Measurements from ENCODE around the gene MEA1. TPM values are rescaled to one million over a fixed set of nuclear protein-coding genes. Genes with fewer than 3 reads are reported as not detected.

The MEA1 gene
- total RNA-seq, 1 experiment from 2014 or later: 77.6 TPM

DNA sequence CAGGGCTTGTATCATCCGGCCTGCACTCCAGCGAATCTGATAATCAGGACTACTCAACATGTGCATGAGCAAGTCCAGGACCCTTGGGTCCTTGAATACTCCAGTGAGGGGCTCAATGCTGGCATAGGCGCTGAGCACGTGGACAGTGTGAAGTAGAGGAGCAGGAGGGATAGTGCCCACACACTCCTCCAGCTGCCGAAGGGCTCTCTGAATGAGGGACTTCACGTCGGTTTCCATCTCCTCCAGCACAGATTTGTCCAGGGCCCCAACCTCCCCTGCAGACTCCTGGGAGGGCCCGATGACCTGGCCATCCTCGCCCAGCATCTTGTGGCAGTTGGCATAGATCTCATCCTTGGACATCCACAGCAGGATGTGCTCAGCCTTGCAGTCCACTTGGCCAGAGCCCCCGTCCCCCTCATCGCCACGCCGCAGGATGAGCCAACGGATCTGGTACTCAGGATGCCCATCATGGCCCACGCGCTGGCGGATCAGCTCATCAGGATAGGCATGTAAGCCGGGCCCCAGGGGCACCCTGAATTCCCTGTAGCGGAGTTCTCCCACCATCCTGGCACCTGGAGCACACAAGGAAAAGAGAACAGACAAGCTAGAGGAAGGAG lies 38.6 kb upstream of the MEA1 start:
- Histone ChIP-seq H3K27me3 (ENCODE audit: insufficient read depth, low read depth) (no peaks in the 10 kb centered on the region), H3K4me2 (peak overlapping the region; percentile 99), H4K20me1 (ENCODE audit: insufficient read depth) (no peaks in the 10 kb centered on the region), H2AFZ (no peak overlapping the region), H3K79me2 (ENCODE audit: low read depth) (peaks cover 23% of the 10 kb centered on the region), H3K4me1 (replicated peaks; ENCODE audit: insufficient read depth) (peaks cover 5% of the 10 kb centered on the region; the same call in 1 of the 2 replicates), H3K36me3 (ENCODE audit: low read depth) (peaks cover 3% of the 10 kb centered on the region; the same call in 1 of the 2 replicates), H3K9me2 (ENCODE audit: insufficient read depth) (no peaks in the 10 kb centered on the region), H3K9me3 (ENCODE audit: insufficient read depth, low read depth) (no peaks in the 10 kb centered on the region), H3K27ac (no peak overlapping the region), H3K4me3 (peak overlapping the region; percentile 89; the same call in 1 of the 2 replicates), H3F3A (ENCODE audit: insufficient read depth, low read depth) (peaks cover 18% of the 10 kb centered on the region; the same call in 1 of the 2 replicates)
- no TSS peak for BruUV-seq (replicated peaks)
- no peak for DNase-seq
- intact Hi-C loops (cut with micrococcal nuclease; ENCODE audit: unreplicated experiment): no loop called here
- TF ChIP-seq, protein P1, sequence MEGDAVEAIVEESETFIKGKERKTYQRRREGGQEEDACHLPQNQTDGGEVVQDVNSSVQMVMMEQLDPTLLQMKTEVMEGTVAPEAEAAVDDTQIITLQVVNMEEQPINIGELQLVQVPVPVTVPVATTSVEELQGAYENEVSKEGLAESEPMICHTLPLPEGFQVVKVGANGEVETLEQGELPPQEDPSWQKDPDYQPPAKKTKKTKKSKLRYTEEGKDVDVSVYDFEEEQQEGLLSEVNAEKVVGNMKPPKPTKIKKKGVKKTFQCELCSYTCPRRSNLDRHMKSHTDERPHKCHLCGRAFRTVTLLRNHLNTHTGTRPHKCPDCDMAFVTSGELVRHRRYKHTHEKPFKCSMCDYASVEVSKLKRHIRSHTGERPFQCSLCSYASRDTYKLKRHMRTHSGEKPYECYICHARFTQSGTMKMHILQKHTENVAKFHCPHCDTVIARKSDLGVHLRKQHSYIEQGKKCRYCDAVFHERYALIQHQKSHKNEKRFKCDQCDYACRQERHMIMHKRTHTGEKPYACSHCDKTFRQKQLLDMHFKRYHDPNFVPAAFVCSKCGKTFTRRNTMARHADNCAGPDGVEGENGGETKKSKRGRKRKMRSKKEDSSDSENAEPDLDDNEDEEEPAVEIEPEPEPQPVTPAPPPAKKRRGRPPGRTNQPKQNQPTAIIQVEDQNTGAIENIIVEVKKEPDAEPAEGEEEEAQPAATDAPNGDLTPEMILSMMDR (conservative IDR thresholded peaks at IDR 0.05): no peak
- no peak for TF ChIP-seq EZH2 (IDR thresholded peaks at IDR 0.05; ENCODE audit: low read depth)
- CTCF ChIA-PET: no interaction called here
- POLR2A ChIA-PET (ENCODE audit: unreplicated experiment): interaction anchor here (0.7 kb wide), 1 partner anchor 921 kb away, joined by 4 read pairs; no protein-coding TSS in a partner anchor

DNA sequence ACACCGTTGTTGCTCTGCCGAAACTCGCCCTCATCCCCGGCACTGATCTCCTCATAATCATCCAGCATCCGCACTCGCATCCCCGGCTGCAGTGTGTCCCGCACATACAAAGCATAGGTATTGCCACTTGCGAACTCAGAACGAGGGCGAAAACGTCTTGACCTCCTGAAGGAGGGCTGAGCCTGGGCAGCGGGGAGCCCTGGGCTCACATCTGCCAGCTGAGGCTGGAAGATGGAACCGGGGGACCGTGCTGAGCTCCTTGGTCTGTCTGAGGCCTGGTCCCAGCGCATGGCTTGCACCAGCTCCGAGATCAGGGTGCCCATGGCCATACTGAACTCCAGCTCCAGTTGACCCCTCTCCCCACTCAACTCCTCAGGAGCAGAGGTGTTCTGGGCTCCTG lies 37.2 kb upstream of the MEA1 start:
- Histone ChIP-seq H3K79me2 (ENCODE audit: low read depth) (peaks cover 19% of the 10 kb centered on the region), H3K4me2 (no peak overlapping the region), H3K36me3 (ENCODE audit: low read depth) (peaks cover 3% of the 10 kb centered on the region; the same call in 1 of the 2 replicates), H3K4me3 (no peak overlapping the region), H3K9me2 (ENCODE audit: insufficient read depth) (no peaks in the 10 kb centered on the region), H4K20me1 (ENCODE audit: insufficient read depth) (no peaks in the 10 kb centered on the region), H3K27me3 (ENCODE audit: insufficient read depth, low read depth) (no peaks in the 10 kb centered on the region), H2AFZ (no peak overlapping the region), H3F3A (ENCODE audit: insufficient read depth, low read depth) (peaks cover 15% of the 10 kb centered on the region; the same call in 1 of the 2 replicates), H3K27ac (no peak overlapping the region), H3K4me1 (replicated peaks; ENCODE audit: insufficient read depth) (peaks cover 5% of the 10 kb centered on the region; the same call in 1 of the 2 replicates), H3K9me3 (ENCODE audit: insufficient read depth, low read depth) (no peaks in the 10 kb centered on the region)
- intact Hi-C loops (cut with micrococcal nuclease; ENCODE audit: unreplicated experiment): no loop called here
- CTCF ChIA-PET: no interaction called here
- DNase-seq: no peak
- BruUV-seq (replicated peaks): no TSS peak
- POLR2A ChIA-PET (ENCODE audit: unreplicated experiment): no interaction called here
- TF ChIP-seq EZH2 (IDR thresholded peaks at IDR 0.05; ENCODE audit: low read depth): no peak
- TF ChIP-seq, protein P1 (conservative IDR thresholded peaks at IDR 0.05): no peak

DNA sequence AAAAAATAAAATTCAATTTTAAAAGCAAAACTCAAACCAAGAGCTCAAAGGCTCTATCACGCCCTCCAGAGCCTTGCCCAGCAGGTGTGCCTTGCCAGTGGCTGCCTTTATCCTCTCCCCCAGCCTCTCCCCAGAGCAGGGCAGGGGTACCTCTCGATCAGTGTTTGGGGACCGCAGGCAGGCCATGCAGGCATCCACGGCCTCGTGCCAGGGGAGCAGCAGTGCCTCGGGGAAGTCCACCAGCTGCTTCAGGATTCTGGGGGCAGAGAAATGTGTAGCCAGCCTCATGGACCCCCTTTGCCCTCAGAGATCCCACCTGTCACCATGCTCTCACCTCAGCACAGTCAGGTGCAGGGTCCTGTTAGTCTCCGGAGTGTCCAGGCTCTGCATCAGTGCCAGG lies 34.3 kb upstream of the MEA1 start:
- Histone ChIP-seq H3K9me3 (ENCODE audit: insufficient read depth, low read depth) (no peaks in the 10 kb centered on the region), H3K36me3 (ENCODE audit: low read depth) (peaks cover 3% of the 10 kb centered on the region; the same call in 1 of the 2 replicates), H3K4me3 (no peak overlapping the region), H3K79me2 (ENCODE audit: low read depth) (peaks cover 16% of the 10 kb centered on the region), H3K27me3 (ENCODE audit: insufficient read depth, low read depth) (no peaks in the 10 kb centered on the region), H3K9me2 (ENCODE audit: insufficient read depth) (no peaks in the 10 kb centered on the region), H4K20me1 (ENCODE audit: insufficient read depth) (no peaks in the 10 kb centered on the region), H3K4me1 (replicated peaks; ENCODE audit: insufficient read depth) (peaks cover 5% of the 10 kb centered on the region; the same call in 1 of the 2 replicates), H3F3A (ENCODE audit: insufficient read depth, low read depth) (no peaks in the 10 kb centered on the region), H2AFZ (no peak overlapping the region), H3K27ac (no peak overlapping the region), H3K4me2 (no peak overlapping the region)
- intact Hi-C loops (cut with micrococcal nuclease; ENCODE audit: unreplicated experiment): no loop called here
- TF ChIP-seq, protein P1 (conservative IDR thresholded peaks at IDR 0.05): no peak
- no peak for TF ChIP-seq EZH2 (IDR thresholded peaks at IDR 0.05; ENCODE audit: low read depth)
- ChIA-PET POLR2A (ENCODE audit: unreplicated experiment) (no interaction called here), CTCF (no interaction called here)
- no TSS peak for BruUV-seq (replicated peaks)
- DNase-seq: no peak

All from PC-9 (cell line).